ENCODE data around the gene RYR2. TPM values are rescaled to one million over a fixed set of nuclear protein-coding genes. Genes with fewer than 3 reads are reported as not detected.

RYR2 gene
- total RNA-seq, 2 donors from 2014 or later = 392 to 756 TPM

DNA sequence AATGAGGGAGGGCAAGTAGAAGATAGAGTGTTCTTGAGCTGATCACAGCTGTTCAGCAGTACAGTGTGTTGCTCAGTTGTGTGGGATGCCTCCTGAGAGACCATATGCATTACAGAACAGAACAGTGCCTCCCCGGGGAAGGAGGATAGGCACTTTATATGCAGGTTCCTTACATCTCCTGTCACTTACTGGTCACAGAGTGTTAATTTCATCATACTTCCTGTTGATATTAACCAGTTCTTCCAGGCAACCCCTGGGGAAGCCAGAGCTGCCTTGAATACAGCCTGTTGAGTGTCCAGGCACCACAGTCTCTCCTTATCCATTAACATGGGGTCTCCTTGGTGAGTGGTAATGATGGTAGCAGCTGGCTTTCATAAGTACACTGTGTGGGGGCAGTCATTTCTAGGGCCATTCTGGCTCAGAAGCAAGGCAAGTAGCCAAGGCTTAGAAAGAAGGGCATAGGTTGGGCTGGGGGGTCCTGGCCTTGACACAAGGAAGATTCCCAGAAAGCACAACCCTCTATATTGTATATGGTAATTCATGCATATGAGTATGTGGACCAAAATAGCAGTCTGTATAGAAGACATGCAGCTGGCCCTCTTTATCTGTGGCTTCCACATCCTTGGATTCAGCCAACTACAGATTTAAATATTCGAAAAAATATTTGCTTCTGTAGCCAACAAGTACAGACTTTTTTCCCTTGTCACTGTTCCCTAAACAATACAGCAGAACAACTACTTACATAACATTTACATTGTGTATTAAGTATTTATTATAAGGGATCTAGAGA is 706.4 kb downstream of the RYR2 start:
- TF ChIP-seq, protein P1, sequence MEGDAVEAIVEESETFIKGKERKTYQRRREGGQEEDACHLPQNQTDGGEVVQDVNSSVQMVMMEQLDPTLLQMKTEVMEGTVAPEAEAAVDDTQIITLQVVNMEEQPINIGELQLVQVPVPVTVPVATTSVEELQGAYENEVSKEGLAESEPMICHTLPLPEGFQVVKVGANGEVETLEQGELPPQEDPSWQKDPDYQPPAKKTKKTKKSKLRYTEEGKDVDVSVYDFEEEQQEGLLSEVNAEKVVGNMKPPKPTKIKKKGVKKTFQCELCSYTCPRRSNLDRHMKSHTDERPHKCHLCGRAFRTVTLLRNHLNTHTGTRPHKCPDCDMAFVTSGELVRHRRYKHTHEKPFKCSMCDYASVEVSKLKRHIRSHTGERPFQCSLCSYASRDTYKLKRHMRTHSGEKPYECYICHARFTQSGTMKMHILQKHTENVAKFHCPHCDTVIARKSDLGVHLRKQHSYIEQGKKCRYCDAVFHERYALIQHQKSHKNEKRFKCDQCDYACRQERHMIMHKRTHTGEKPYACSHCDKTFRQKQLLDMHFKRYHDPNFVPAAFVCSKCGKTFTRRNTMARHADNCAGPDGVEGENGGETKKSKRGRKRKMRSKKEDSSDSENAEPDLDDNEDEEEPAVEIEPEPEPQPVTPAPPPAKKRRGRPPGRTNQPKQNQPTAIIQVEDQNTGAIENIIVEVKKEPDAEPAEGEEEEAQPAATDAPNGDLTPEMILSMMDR (IDR thresholded peaks at IDR 0.05) = no peak
- H3K9me3 ChIP-seq = no peaks in the 10 kb centered on the region
- peaks cover 0 to 8% of the 10 kb centered on the region in 2 donors for H3K4me1 ChIP-seq
- H3K36me3 ChIP-seq = peaks cover 5% of the 10 kb centered on the region
- H3K27me3 ChIP-seq = no peaks in the 10 kb centered on the region
- no peak overlapping the region for H3K4me3 ChIP-seq
- no peak overlapping the region for H3K27ac ChIP-seq
- DNase-seq (ENCODE audit: low spot score) = no peak

DNA sequence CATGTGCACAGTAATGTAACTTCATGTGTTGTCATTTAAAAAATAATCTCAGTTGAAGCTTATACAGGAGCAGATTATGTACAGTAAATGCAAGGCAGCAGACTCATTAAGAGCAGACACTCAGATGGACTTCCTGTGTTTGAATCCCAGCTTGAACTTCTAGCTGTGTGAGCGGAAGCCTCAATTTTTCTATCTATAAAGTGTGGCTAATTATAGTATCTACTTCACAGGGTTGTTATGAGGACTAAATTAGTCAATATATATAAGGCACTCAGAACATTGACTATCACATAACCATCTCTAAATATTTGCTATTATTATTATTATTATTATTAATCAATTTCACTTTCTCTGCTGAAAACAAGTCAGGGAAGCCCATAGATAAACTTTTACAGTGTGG is 707.1 kb downstream of the RYR2 start:
- H3K27me3 ChIP-seq = no peaks in the 10 kb centered on the region
- DNase-seq (ENCODE audit: low spot score) = no peak
- peaks cover 0 to 8% of the 10 kb centered on the region in 2 donors for H3K4me1 ChIP-seq
- H3K36me3 ChIP-seq = no peaks in the 10 kb centered on the region
- TF ChIP-seq, protein P1 (IDR thresholded peaks at IDR 0.05) = no peak
- no peak overlapping the region for H3K27ac ChIP-seq
- no peaks in the 10 kb centered on the region for H3K9me3 ChIP-seq
- no peak overlapping the region for H3K4me3 ChIP-seq

DNA sequence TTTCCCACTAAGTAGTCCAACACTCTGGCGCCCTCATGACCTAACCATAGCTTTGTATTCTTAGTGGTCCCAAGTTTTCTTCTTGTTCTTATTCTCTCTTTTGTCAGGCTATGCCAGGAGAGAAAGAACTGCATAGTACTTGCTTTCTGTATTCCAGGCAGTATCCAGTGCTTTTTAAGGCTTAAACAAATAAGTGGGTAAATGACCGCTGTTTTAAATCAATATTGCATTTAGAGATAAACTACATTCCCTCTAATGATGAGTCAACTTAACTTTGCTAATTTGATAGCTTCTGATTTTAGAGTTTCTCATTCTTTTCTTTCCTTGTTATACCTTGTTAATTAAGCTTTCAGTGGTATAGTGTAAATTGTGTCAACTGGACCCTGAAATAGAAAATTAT is 709.1 kb downstream of the RYR2 start:
- H3K27me3 ChIP-seq = no peaks in the 10 kb centered on the region
- no peak for DNase-seq (ENCODE audit: low spot score)
- no peaks in the 10 kb centered on the region for H3K9me3 ChIP-seq
- no peak overlapping the region for H3K27ac ChIP-seq
- no peak overlapping the region for H3K4me3 ChIP-seq
- peaks cover 1% of the 10 kb centered on the region for H3K36me3 ChIP-seq
- TF ChIP-seq, protein P1 (IDR thresholded peaks at IDR 0.05) = no peak
- peaks cover 0 to 8% of the 10 kb centered on the region in 2 donors for H3K4me1 ChIP-seq

DNA sequence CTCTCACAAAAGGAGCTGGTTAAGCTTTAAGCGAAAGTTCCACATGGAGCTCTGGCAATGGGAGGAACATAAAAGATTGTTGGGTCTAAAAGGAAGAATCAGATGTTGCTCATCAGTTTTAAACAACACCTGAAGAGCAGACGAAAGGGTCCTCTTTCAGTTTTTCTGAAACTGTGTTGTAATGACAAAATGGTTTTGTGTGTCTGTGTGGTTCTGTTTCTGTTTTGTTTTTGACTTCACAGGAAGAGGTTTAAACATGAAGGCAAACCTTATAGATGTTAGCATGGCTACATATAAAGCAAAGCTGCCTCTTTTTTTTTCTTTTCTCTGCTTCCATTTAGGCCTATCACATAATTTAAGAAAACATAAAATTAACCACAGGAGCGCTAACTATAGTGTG is 712.6 kb downstream of the RYR2 start:
- Histone ChIP-seq H3K27ac (no peak overlapping the region), H3K9me3 (no peaks in the 10 kb centered on the region), H3K4me3 (no peak overlapping the region), H3K36me3 (peaks cover 19% of the 10 kb centered on the region), H3K4me1 (no peaks in the 10 kb centered on the region), H3K27me3 (no peaks in the 10 kb centered on the region)
- DNase-seq (ENCODE audit: low spot score) = no peak
- TF ChIP-seq, protein P1 (IDR thresholded peaks at IDR 0.05) = no peak

DNA sequence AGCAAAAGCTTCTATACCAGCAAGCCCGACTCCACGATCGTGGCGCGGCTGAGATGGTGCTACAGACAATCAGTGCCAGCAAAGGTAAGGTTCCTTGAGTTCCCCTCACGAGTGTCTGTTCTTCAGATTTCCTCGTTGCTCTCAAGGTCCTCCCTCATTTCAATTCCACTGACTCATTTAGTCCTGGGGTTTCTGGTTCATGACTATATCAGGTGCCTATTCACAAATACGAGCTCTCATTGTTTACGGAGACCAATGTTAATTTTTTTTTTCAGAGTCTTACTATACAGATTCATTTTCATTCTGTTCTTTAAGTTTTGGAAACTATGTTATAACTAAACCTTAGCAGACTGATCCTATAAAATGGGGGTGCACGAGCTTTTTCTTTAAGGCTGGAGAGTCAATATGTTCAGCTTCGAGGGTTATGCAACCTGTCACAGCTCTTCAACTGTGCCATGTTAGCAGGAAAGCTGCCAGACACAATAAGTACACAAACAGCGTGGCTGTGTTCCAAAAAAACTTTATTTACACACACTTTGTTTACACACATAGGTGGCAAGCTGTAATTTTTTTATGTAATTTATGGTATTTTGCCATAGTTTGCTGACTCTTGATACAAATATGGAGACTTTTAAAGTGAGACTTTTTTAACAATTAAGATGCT is 714.5 kb downstream of the RYR2 start:
- no peaks in the 10 kb centered on the region for H3K27me3 ChIP-seq
- DNase-seq (ENCODE audit: low spot score) = no peak
- H3K4me1 ChIP-seq = no peaks in the 10 kb centered on the region
- H3K27ac ChIP-seq = no peak overlapping the region
- H3K36me3 ChIP-seq = peaks cover 19% of the 10 kb centered on the region
- H3K4me3 ChIP-seq = no peak overlapping the region
- no peaks in the 10 kb centered on the region for H3K9me3 ChIP-seq
- TF ChIP-seq, protein P1 (IDR thresholded peaks at IDR 0.05) = no peak
